Cardiac muscle cell (in vitro differentiated cells and primary cell): ENCODE data around the gene OTX2. TPM values are rescaled to one million over a fixed set of nuclear protein-coding genes. Genes with fewer than 3 reads are reported as not detected.

Experiments used
- DNase-seq, 2 donors: peaks; one replicate each; pipeline versions ENCODE4 v3.0.0 to v3.0.0-alpha.2; 2010 to 2017; ENCODE audit warnings: low read depth in 1 of 2, low spot score in 1 of 2
- H3K27ac ChIP-seq: fragments of 200-600 bp; sonication (generic); 2 replicates; pipeline ENCODE4 v1.5.1; 2016
- H3K27me3 ChIP-seq: fragments of 200-600 bp; sonication (generic); 2 replicates; pipeline ENCODE4 v1.6.0; 2016; ENCODE audit warnings: control low read depth
- H3K36me3 ChIP-seq: fragments of 200-600 bp; sonication (generic); 2 replicates; pipeline ENCODE4 v1.5.1; 2016; ENCODE audit warnings: control low read depth
- H3K4me1 ChIP-seq: fragments of 200-600 bp; sonication (generic); 2 replicates; pipeline ENCODE4 v1.8.1; 2017; ENCODE audit warnings: low read depth, mild to moderate bottlenecking, mixed run types
- H3K4me3 ChIP-seq: fragments of 200-600 bp; sonication (generic); 2 replicates; pipeline ENCODE4 v1.5.1; 2016; ENCODE audit warnings: mild to moderate bottlenecking
- H3K9me3 ChIP-seq: fragments of 200-600 bp; sonication (generic); 2 replicates; pipeline ENCODE4 v1.5.1; 2017; ENCODE audit warnings: low read depth, mild to moderate bottlenecking, control low read depth
- CTCF ChIP-seq: IDR thresholded peaks from 2 replicates; pipeline ENCODE4 v1.5.1; 2012; ENCODE audit warnings: low read depth, mild to moderate bottlenecking, low read length
- polyA plus RNA-seq: library from polyadenylated mRNA; unstranded; fragments of >200 nt; fragmentation: Nextera tagmentation; extraction: Ambion mirVana; gene quantifications from 2 replicates; pipeline ENCODE4 v1.2.1, GENCODE V29; 2016
- total RNA-seq: library from RNA; depleted of rRNA; stranded (reverse); fragments of >200 nt; gene quantifications from 2 replicates; pipeline ENCODE4 v1.2.3, GENCODE V29; 2016

Gene OTX2
- total and polyA plus RNA-seq, 2 experiments from 2014 or later, result 0.64 to 7.1 TPM

DNA sequence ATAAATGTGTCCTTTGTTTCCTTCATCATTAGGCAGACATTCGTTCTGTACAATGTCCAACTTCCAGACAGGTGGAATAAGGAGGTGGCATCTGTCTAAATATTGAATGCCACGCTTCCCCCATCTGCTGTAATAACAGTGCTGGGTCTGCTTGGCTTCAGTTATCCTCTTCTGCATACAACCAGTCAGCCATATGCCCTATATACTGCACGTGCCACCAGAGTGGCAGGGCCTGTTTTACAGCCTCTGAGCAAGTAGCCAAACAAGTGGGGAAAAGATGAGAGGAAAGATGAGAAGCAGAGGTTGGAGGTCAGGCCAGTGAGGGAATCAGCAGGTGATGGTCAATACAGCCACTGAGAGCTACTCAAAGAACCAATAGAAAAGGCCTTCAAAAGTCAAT lies 55.4 kb downstream of the OTX2 start:
- H3K36me3 ChIP-seq, result no peaks in the 10 kb centered on the region
- H3K4me3 ChIP-seq, result no peak overlapping the region
- no peak overlapping the region for H3K27ac ChIP-seq
- H3K9me3 ChIP-seq, result no peaks in the 10 kb centered on the region
- no peaks in the 10 kb centered on the region for H3K27me3 ChIP-seq
- peaks cover 5% of the 10 kb centered on the region for H3K4me1 ChIP-seq
- no peak for DNase-seq
- TF ChIP-seq CTCF, result no peak

DNA sequence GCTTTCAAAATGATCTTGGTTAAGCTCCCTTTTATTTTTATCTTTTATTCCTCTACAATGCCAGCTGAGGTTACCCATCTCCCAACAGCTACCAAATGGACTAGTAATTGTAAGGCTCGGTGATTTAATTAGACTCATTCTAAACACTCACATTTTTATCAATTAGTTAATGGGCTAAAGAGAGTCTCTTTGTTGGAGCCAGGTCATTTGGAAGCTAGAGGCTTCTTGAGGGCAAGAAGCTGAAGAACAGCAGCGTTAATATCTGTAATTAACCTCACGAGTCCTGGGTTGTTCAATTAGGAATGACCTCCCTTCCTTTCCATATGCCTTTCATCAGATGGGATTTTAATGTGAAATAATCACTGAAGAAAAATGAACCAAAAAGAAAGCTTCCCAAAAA lies 56.9 kb downstream of the OTX2 start:
- Histone ChIP-seq H3K4me3 (no peak overlapping the region), H3K4me1 (no peaks in the 10 kb centered on the region), H3K27ac (no peak overlapping the region), H3K36me3 (no peaks in the 10 kb centered on the region), H3K9me3 (no peaks in the 10 kb centered on the region), H3K27me3 (no peaks in the 10 kb centered on the region)
- no peak for TF ChIP-seq CTCF
- DNase-seq, result no peak

GRCh38 chr14:56752428-56752827 lies 57.9 kb downstream of the OTX2 start:
- Histone ChIP-seq H3K4me1 (no peaks in the 10 kb centered on the region), H3K4me3 (no peak overlapping the region), H3K9me3 (no peaks in the 10 kb centered on the region), H3K36me3 (no peaks in the 10 kb centered on the region), H3K27me3 (no peaks in the 10 kb centered on the region), H3K27ac (no peak overlapping the region)
- no peak for TF ChIP-seq CTCF
- DNase-seq, result no peak

- H3K9me3 ChIP-seq, result no peaks in the 10 kb centered on the region
- H3K4me3 ChIP-seq, result no peak overlapping the region
- no peaks in the 10 kb centered on the region for H3K27me3 ChIP-seq
- H3K36me3 ChIP-seq, result no peaks in the 10 kb centered on the region
- no peak for TF ChIP-seq CTCF
- DNase-seq, result no peak
- no peaks in the 10 kb centered on the region for H3K4me1 ChIP-seq
- no peak overlapping the region for H3K27ac ChIP-seq
These were observed 58.8 kb downstream of the OTX2 start for GRCh38 chr14:56751471-56751870.

Other genes starting within 250 kb of the OTX2 start
- 13.7 and 38.9 TPM in 2 replicates for gene TMEM260, start 230.7 kb downstream of the OTX2 start, total RNA-seq
- gene TMEM260, start 230.7 kb downstream of the OTX2 start, polyA plus RNA-seq, result 12.2 and 23.8 TPM in 2 replicates